ENCODE measurements around the gene TTBK1.

TTBK1 gene

GRCh38 chr6:43242908-43243663, at the start of gene TTBK1:
TTBK1 (plus strand) TSS chr6:43243481; CDS start chr6:43246661, 3,180 bp downstream.
- DNase-seq (ENCODE audit: low read depth in 1 of 2, low spot score in 1 of 2), result no peak

- DNase-seq (ENCODE audit: low read depth in 1 of 2, low spot score in 1 of 2), result no peak
These were observed 49.4 kb upstream of the TTBK1 start for GRCh38 chr6:43193929-43194328.

- no peak for DNase-seq (ENCODE audit: low read depth in 1 of 2, low spot score in 1 of 2)
These were observed 46.9 kb upstream of the TTBK1 start for GRCh38 chr6:43196337-43196736.

- no peak for DNase-seq (ENCODE audit: low read depth in 1 of 2, low spot score in 1 of 2)
These were observed 43.4 kb upstream of the TTBK1 start for GRCh38 chr6:43199912-43200311.

GRCh38 chr6:43200541-43200940, 42.7 kb upstream of the TTBK1 start:
- DNase-seq (ENCODE audit: low read depth in 1 of 2, low spot score in 1 of 2), result no peak

- no peak for DNase-seq (ENCODE audit: low read depth in 1 of 2, low spot score in 1 of 2)
These were observed 40.8 kb upstream of the TTBK1 start for GRCh38 chr6:43202451-43202850.

GRCh38 chr6:43203029-43203717, 40.1 kb upstream of the TTBK1 start:
- DNase-seq (ENCODE audit: low read depth in 1 of 2, low spot score in 1 of 2), result no peak

GRCh38 chr6:43203718-43204095, 39.6 kb upstream of the TTBK1 start:
- DNase-seq (ENCODE audit: low read depth in 1 of 2, low spot score in 1 of 2), result no peak

GRCh38 chr6:43204271-43205105, 38.8 kb upstream of the TTBK1 start:
- no peak for DNase-seq (ENCODE audit: low read depth in 1 of 2, low spot score in 1 of 2)

GRCh38 chr6:43205849-43206248, 37.4 kb upstream of the TTBK1 start:
- DNase-seq (ENCODE audit: low read depth in 1 of 2, low spot score in 1 of 2), result no peak

GRCh38 chr6:43207286-43207685, 36.0 kb upstream of the TTBK1 start:
- no peak for DNase-seq (ENCODE audit: low read depth in 1 of 2, low spot score in 1 of 2)

GRCh38 chr6:43211955-43212354, 31.3 kb upstream of the TTBK1 start:
- DNase-seq (ENCODE audit: low read depth in 1 of 2, low spot score in 1 of 2), result no peak

- no peak for DNase-seq (ENCODE audit: low read depth in 1 of 2, low spot score in 1 of 2)
These were observed 29.9 kb upstream of the TTBK1 start for GRCh38 chr6:43213431-43213830.

- DNase-seq (ENCODE audit: low read depth in 1 of 2, low spot score in 1 of 2), result no peak
These were observed 28.2 kb upstream of the TTBK1 start for GRCh38 chr6:43215066-43215465.

- DNase-seq (ENCODE audit: low read depth in 1 of 2, low spot score in 1 of 2), result no peak
These were observed 27.1 kb upstream of the TTBK1 start for GRCh38 chr6:43216200-43216599.

GRCh38 chr6:43217351-43217750, 25.9 kb upstream of the TTBK1 start:
- no peak for DNase-seq (ENCODE audit: low read depth in 1 of 2, low spot score in 1 of 2)

- DNase-seq (ENCODE audit: low read depth in 1 of 2, low spot score in 1 of 2), result no peak
These were observed 24.2 kb upstream of the TTBK1 start for GRCh38 chr6:43219119-43219518.

- DNase-seq (ENCODE audit: low read depth in 1 of 2, low spot score in 1 of 2), result no peak
These were observed 23.5 kb upstream of the TTBK1 start for GRCh38 chr6:43219814-43220213.

- DNase-seq (ENCODE audit: low read depth in 1 of 2, low spot score in 1 of 2), result no peak
These were observed 22.8 kb upstream of the TTBK1 start for GRCh38 chr6:43220439-43220951.

- no peak for DNase-seq (ENCODE audit: low read depth in 1 of 2, low spot score in 1 of 2)
These were observed 22.0 kb upstream of the TTBK1 start for GRCh38 chr6:43221046-43221972.
